ENCODE results near the gene SORBS1.

GRCh38 chr10:95391164-95391563, 170.0 kb downstream of the SORBS1 start:
- no peak for TF ChIP-seq CTCF (IDR thresholded peaks at IDR 0.05)
- TF ChIP-seq EZH2 (IDR thresholded peaks at IDR 0.05; ENCODE audit: borderline replicate concordance, insufficient read depth, low read depth, low read length, poor library complexity, severe bottlenecking): no peak
